GM18868 (cell line): ENCODE results near the gene SPTBN1.
"Not testable (repeated sequence)": the region's sequence is repeated elsewhere in the genome, so short reads cannot be mapped to it uniquely, and the experiment has no call there.

ENCODE experiments used
- ATAC-seq: cut with Tn5 transposase; IDR thresholded peaks from one replicate; pipeline ENCODE4 v1.9.1; 2021; ENCODE audit warnings: mild to moderate bottlenecking, moderate library complexity; ENCODE audit not compliant: unreplicated experiment

The SPTBN1 gene

GRCh38 chr2:54468673-54469072 lies 12.5 kb downstream of the SPTBN1 start:
- no peak for ATAC-seq

GRCh38 chr2:54469484-54470053 lies 13.4 kb downstream of the SPTBN1 start:
- ATAC-seq, result peak; percentile 36

GRCh38 chr2:54470266-54470938 lies 14.3 kb downstream of the SPTBN1 start:
- ATAC-seq, result no peak

- peak; percentile 92 for ATAC-seq
Observed at GRCh38 chr2:54471221-54471711, 15.1 kb downstream of the SPTBN1 start.

GRCh38 chr2:54473851-54474250 lies 17.7 kb downstream of the SPTBN1 start:
- ATAC-seq, result no peak

- no peak for ATAC-seq
Observed at GRCh38 chr2:54475285-54475684, 19.2 kb downstream of the SPTBN1 start.

- ATAC-seq, result no peak
Observed at GRCh38 chr2:54475919-54476318, 19.8 kb downstream of the SPTBN1 start.

GRCh38 chr2:54476852-54477251 lies 20.7 kb downstream of the SPTBN1 start:
- ATAC-seq, result no peak

GRCh38 chr2:54477896-54478295 lies 21.8 kb downstream of the SPTBN1 start:
- no peak for ATAC-seq

GRCh38 chr2:54478899-54479298 lies 22.8 kb downstream of the SPTBN1 start:
- no peak for ATAC-seq

- ATAC-seq, result no peak
Observed at GRCh38 chr2:54479424-54479823, 23.3 kb downstream of the SPTBN1 start.

GRCh38 chr2:54480025-54480424 lies 23.9 kb downstream of the SPTBN1 start:
- peak; percentile 77 for ATAC-seq

- ATAC-seq, result no peak
Observed at GRCh38 chr2:54481686-54482085, 25.6 kb downstream of the SPTBN1 start.

GRCh38 chr2:54482715-54483114 lies 26.6 kb downstream of the SPTBN1 start:
- ATAC-seq, result no peak

GRCh38 chr2:54483426-54483825 lies 27.3 kb downstream of the SPTBN1 start:
- ATAC-seq, result no peak

GRCh38 chr2:54485756-54486155 lies 29.6 kb downstream of the SPTBN1 start:
- ATAC-seq, result not testable (repeated sequence)

- no peak for ATAC-seq
Observed at GRCh38 chr2:54486766-54487165, 30.6 kb downstream of the SPTBN1 start.

GRCh38 chr2:54490863-54491262 lies 34.7 kb downstream of the SPTBN1 start:
- ATAC-seq, result no peak

- no peak for ATAC-seq
Observed at GRCh38 chr2:54492335-54492734, 36.2 kb downstream of the SPTBN1 start.

GRCh38 chr2:54494087-54494486 lies 38.0 kb downstream of the SPTBN1 start:
- no peak for ATAC-seq

- ATAC-seq, result no peak
Observed at GRCh38 chr2:54496920-54497319, 40.8 kb downstream of the SPTBN1 start.

- no peak for ATAC-seq
Observed at GRCh38 chr2:54497763-54498680, 41.9 kb downstream of the SPTBN1 start.
